Mesendoderm (in vitro differentiated cells): Measurements from ENCODE around the gene LOXHD1.
A peak's percentile ranks its signal among the peaks of the same experiment; 100 is the strongest.

Experiments
- DNase-seq: peaks from one replicate; pipeline ENCODE4 v3.0.0; 2013
- H2AK5ac ChIP-seq: 2 replicates; pipeline ENCODE4 v1.6.1; 2013; ENCODE audit warnings: low read length, inconsistent platforms
- H2BK120ac ChIP-seq: 2 replicates; pipeline ENCODE4 v1.6.1; 2013; ENCODE audit warnings: low read depth, mild to moderate bottlenecking, low read length, moderate library complexity, mixed read lengths
- H2BK15ac ChIP-seq: replicated peaks from 2 replicates; pipeline ENCODE4 v1.6.1; 2013; ENCODE audit warnings: low read depth, mild to moderate bottlenecking, moderate library complexity
- H2BK5ac ChIP-seq: 2 replicates; pipeline ENCODE4 v1.6.1; 2013; ENCODE audit warnings: low read length, inconsistent platforms
- H3K18ac ChIP-seq: 2 replicates; pipeline ENCODE4 v1.6.1; 2013; ENCODE audit warnings: mild to moderate bottlenecking, low read length, mixed read lengths
- H3K23ac ChIP-seq: one replicate; pipeline ENCODE4 v1.6.1; 2013; ENCODE audit warnings: low read length
- H3K27ac ChIP-seq: 2 replicates; pipeline ENCODE4 v1.5.1; 2013; ENCODE audit warnings: low read depth, mild to moderate bottlenecking, inconsistent platforms, low read length, moderate library complexity
- H3K27me3 ChIP-seq: 2 replicates; pipeline ENCODE4 v1.6.1; 2013; ENCODE audit warnings: low read length, control low read depth, mild to moderate bottlenecking, inconsistent platforms; ENCODE audit not compliant: insufficient read depth, poor library complexity
- H3K36me3 ChIP-seq: 2 replicates; pipeline ENCODE4 v1.6.1; 2013; ENCODE audit warnings: low read length, inconsistent platforms; ENCODE audit not compliant: control insufficient read depth, insufficient read depth
- H3K4ac ChIP-seq: one replicate; pipeline ENCODE4 v1.6.1; 2013; ENCODE audit warnings: low read depth, mild to moderate bottlenecking, low read length, moderate library complexity
- H3K4me1 ChIP-seq: 2 replicates; pipeline ENCODE4 v1.6.1; 2013; ENCODE audit warnings: low read depth, low read length, inconsistent platforms; ENCODE audit not compliant: control insufficient read depth
- H3K4me2 ChIP-seq: 2 replicates; pipeline ENCODE4 v1.6.1; 2013; ENCODE audit warnings: low read length
- H3K4me3 ChIP-seq: 2 replicates; pipeline ENCODE4 v1.5.1; 2013; ENCODE audit warnings: mild to moderate bottlenecking, low read length
- H3K56ac ChIP-seq: one replicate; pipeline ENCODE4 v1.6.1; 2013; ENCODE audit warnings: low read length
- H3K79me1 ChIP-seq: 2 replicates; pipeline ENCODE4 v1.6.1; 2013; ENCODE audit warnings: low read length, inconsistent platforms
- H3K79me2 ChIP-seq: 2 replicates; pipeline ENCODE4 v1.6.1; 2013; ENCODE audit warnings: mild to moderate bottlenecking, low read length; ENCODE audit not compliant: control insufficient read depth, insufficient read depth
- H3K9ac ChIP-seq: 2 replicates; pipeline ENCODE4 v1.6.1; 2013; ENCODE audit warnings: low read length, inconsistent platforms
- H4K5ac ChIP-seq: one replicate; pipeline ENCODE4 v1.6.1; 2013; ENCODE audit warnings: low read length
- H4K8ac ChIP-seq: one replicate; pipeline ENCODE4 v1.6.1; 2013; ENCODE audit warnings: low read depth, mild to moderate bottlenecking, control low read depth, low read length, moderate library complexity
- WGBS: extraction: QIAGEN DNeasy Blood & Tissue Kit; methylation state at CpG from one replicate; pipeline ENCODE4 v1.1.7; 2013; ENCODE audit warnings: low lambda C conversion rate, missing lambda C conversion rate; ENCODE audit not compliant: insufficient coverage; ENCODE audit errors: extremely low coverage; 5-methylcytosine and 5-hydroxymethylcytosine counted together

The LOXHD1 gene

DNA sequence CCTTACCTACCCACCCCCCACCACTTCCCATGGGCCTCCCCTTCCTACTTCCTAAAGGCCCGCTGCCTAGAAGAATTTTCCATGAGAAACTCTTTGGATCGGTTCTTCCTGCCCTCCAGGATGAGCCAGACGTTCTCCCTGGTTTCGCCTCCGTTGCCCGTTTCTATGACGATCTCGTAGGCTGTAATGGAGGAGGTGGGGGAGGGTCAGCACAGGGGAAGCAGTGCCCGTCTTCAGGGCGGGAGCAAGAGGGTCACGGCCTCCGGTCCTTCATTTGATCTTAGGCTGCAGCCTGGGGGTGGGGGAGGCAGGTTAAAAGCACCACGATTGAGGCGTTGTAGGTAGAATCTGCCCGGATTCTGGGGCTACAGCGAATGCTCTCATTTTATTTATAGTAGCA, 172.0 kb downstream of the LOXHD1 start:
- H3K18ac ChIP-seq = no peak overlapping the region
- H3K79me2 ChIP-seq = no peaks in the 10 kb centered on the region
- no peak overlapping the region for H3K4me2 ChIP-seq
- H3K27ac ChIP-seq = no peak overlapping the region
- peak; percentile 57 for DNase-seq
- H2AK5ac ChIP-seq = no peak overlapping the region
- no peak overlapping the region for H2BK15ac ChIP-seq
- no peak overlapping the region for H3K4ac ChIP-seq
- no peak overlapping the region for H2BK120ac ChIP-seq
- H3K9ac ChIP-seq = no peak overlapping the region
- no peaks in the 10 kb centered on the region for H3K36me3 ChIP-seq
- no peak overlapping the region for H4K5ac ChIP-seq
- H3K56ac ChIP-seq = peak overlapping the region; percentile 47
- H3K79me1 ChIP-seq = no peaks in the 10 kb centered on the region
- H2BK5ac ChIP-seq = no peak overlapping the region
- no peak overlapping the region for H3K23ac ChIP-seq
- H3K4me3 ChIP-seq = no peak overlapping the region
- no peak overlapping the region for H4K8ac ChIP-seq
- H3K4me1 ChIP-seq = peaks cover 6% of the 10 kb centered on the region
- WGBS = no CpG with 5 or more reads among the region's 16 CpGs
- H3K27me3 ChIP-seq = no peaks in the 10 kb centered on the region

DNA sequence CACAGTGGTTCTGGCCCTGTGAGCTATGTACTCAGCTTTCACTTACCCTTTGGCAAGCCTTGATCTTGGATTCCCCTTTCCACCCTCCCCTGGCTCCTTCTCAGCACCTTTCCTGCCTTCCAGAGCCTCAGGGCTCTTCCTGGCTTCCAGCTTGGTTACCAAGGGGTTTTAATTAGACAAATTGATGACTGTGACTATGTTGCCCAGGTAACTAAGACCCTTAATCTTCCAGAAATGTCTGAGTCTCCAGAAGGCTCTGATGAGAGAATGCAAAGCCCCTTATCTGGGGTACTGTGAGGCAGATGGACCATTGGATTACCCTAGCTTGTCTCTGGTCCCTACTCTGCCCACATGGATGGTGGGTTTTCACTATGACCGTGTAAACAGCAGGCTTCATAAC, 174.2 kb downstream of the LOXHD1 start:
- Histone ChIP-seq H3K23ac (no peak overlapping the region), H2BK120ac (no peak overlapping the region), H3K4ac (no peak overlapping the region), H3K79me1 (no peaks in the 10 kb centered on the region), H2BK15ac (no peak overlapping the region), H3K56ac (no peak overlapping the region), H3K18ac (no peak overlapping the region), H3K4me3 (no peak overlapping the region), H3K27me3 (no peaks in the 10 kb centered on the region), H3K36me3 (no peaks in the 10 kb centered on the region), H2BK5ac (no peak overlapping the region), H2AK5ac (no peak overlapping the region), H3K27ac (no peak overlapping the region), H3K4me1 (peaks cover 6% of the 10 kb centered on the region), H4K5ac (no peak overlapping the region), H3K9ac (no peak overlapping the region), H3K4me2 (no peak overlapping the region), H4K8ac (no peak overlapping the region), H3K79me2 (no peaks in the 10 kb centered on the region)
- no CpG with 5 or more reads among the region's 1 CpG for WGBS
- peak; percentile 39 for DNase-seq

DNA sequence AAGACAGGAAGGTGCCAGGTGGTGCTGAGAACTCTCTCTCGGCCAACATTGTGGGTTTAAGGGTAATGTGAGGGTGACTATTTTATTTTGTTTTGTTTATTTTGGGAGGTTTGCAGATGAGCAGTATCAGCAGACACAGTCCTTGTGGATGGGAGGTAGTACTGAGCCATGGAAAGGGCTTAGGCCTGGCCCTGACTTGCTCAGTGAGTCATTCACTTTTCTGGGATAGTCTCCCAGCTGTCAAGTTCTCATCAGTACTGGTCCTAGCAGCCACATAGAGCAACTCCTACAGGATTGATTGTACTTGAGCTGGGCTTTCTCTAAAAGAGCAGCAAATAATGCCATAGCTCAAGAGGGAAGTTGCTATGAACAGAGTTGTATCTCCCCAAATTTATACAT, 175.2 kb downstream of the LOXHD1 start:
- no peak overlapping the region for H3K56ac ChIP-seq
- no peak overlapping the region for H2BK120ac ChIP-seq
- H3K36me3 ChIP-seq = no peaks in the 10 kb centered on the region
- no peak overlapping the region for H3K27ac ChIP-seq
- no peak overlapping the region for H2BK5ac ChIP-seq
- no peak overlapping the region for H3K4me2 ChIP-seq
- no peak overlapping the region for H2AK5ac ChIP-seq
- peaks cover 6% of the 10 kb centered on the region for H3K4me1 ChIP-seq
- no peak overlapping the region for H3K23ac ChIP-seq
- no peak overlapping the region for H2BK15ac ChIP-seq
- no peak overlapping the region for H3K18ac ChIP-seq
- H3K4ac ChIP-seq = no peak overlapping the region
- H3K79me2 ChIP-seq = no peaks in the 10 kb centered on the region
- H3K9ac ChIP-seq = no peak overlapping the region
- H4K5ac ChIP-seq = no peak overlapping the region
- H4K8ac ChIP-seq = no peak overlapping the region
- no peak for DNase-seq
- H3K27me3 ChIP-seq = no peaks in the 10 kb centered on the region
- no CpG with 5 or more reads among the region's 1 CpG for WGBS
- H3K4me3 ChIP-seq = no peak overlapping the region
- no peaks in the 10 kb centered on the region for H3K79me1 ChIP-seq

DNA sequence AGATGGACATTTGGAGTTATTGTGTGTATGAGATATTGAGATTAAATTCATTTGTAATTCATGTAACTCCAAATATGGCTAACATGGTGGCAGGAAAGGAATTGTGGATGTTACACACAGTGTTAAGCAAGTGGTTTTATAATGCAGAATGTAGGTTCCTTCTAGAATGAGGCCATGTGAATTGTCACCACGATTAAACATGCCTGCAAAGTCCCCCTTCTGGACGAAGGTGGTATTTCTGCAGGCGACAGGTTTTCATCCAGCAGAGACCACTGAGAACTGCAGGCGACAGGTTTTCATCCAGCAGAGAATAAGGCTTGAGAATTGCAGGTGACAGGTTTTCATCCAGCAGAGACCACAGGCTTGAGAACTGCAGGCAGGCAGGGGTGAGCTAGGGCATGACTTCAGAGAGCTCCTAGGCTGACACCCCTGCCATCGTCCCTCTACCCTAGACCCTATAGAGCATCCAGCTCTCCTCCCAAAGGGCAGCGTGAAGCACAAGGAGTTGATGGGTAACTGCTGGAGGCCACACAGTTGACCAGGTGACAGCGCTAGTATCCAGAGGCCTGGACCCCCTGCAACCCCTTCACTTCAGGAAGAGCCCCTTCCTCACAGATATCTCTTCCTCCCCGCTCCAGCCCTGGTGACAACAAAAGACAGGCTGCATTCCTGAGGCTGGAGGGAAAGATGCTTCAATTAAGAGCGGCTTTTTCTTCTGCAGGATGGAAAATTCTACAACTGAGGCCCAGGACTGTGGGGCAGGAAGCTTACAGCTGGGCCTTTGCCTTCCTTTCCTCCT, 175.8 kb downstream of the LOXHD1 start:
- no peak overlapping the region for H4K5ac ChIP-seq
- H3K23ac ChIP-seq = no peak overlapping the region
- no peaks in the 10 kb centered on the region for H3K79me1 ChIP-seq
- no peak overlapping the region for H2BK15ac ChIP-seq
- no peaks in the 10 kb centered on the region for H3K79me2 ChIP-seq
- peak; percentile 79 for DNase-seq
- H3K4ac ChIP-seq = no peak overlapping the region
- H3K56ac ChIP-seq = no peak overlapping the region
- H3K4me3 ChIP-seq = no peak overlapping the region
- H2BK5ac ChIP-seq = no peak overlapping the region
- H3K36me3 ChIP-seq = no peaks in the 10 kb centered on the region
- no peak overlapping the region for H3K4me2 ChIP-seq
- H4K8ac ChIP-seq = no peak overlapping the region
- no peak overlapping the region for H3K9ac ChIP-seq
- H2BK120ac ChIP-seq = no peak overlapping the region
- H3K27me3 ChIP-seq = no peaks in the 10 kb centered on the region
- H2AK5ac ChIP-seq = no peak overlapping the region
- H3K27ac ChIP-seq = no peak overlapping the region
- no CpG with 5 or more reads among the region's 9 CpGs for WGBS
- H3K4me1 ChIP-seq = peaks cover 6% of the 10 kb centered on the region
- no peak overlapping the region for H3K18ac ChIP-seq

DNA sequence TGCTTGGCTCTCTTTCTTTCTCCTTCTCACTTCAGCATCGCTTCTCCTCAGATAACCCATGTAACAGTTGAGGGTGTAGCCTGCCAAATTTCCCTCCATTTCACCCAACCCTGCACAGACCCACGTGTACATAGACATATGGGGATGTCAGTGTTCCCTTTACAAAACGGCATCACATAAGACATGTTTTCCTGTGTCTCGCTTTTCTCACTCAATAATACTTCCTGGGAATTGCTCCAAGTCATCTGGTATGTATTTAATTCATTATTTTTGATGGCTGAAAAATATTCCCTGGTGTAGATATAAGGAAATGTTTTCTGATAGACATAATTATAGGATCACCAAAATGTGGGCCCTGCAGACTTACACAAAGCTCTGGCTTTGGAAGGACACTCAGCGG, 176.8 kb downstream of the LOXHD1 start:
- no peak overlapping the region for H3K18ac ChIP-seq
- H2BK15ac ChIP-seq = no peak overlapping the region
- H2BK120ac ChIP-seq = no peak overlapping the region
- H4K5ac ChIP-seq = no peak overlapping the region
- no peaks in the 10 kb centered on the region for H3K79me2 ChIP-seq
- H3K27me3 ChIP-seq = no peaks in the 10 kb centered on the region
- H3K4me3 ChIP-seq = no peak overlapping the region
- H4K8ac ChIP-seq = no peak overlapping the region
- no peaks in the 10 kb centered on the region for H3K36me3 ChIP-seq
- H3K79me1 ChIP-seq = no peaks in the 10 kb centered on the region
- DNase-seq = no peak
- H3K56ac ChIP-seq = no peak overlapping the region
- H3K4ac ChIP-seq = no peak overlapping the region
- H3K4me2 ChIP-seq = no peak overlapping the region
- H3K4me1 ChIP-seq = peaks cover 3% of the 10 kb centered on the region
- H2BK5ac ChIP-seq = no peak overlapping the region
- no peak overlapping the region for H2AK5ac ChIP-seq
- H3K23ac ChIP-seq = no peak overlapping the region
- WGBS = no CpG with 5 or more reads among the region's 5 CpGs
- H3K27ac ChIP-seq = no peak overlapping the region
- H3K9ac ChIP-seq = no peak overlapping the region

DNA sequence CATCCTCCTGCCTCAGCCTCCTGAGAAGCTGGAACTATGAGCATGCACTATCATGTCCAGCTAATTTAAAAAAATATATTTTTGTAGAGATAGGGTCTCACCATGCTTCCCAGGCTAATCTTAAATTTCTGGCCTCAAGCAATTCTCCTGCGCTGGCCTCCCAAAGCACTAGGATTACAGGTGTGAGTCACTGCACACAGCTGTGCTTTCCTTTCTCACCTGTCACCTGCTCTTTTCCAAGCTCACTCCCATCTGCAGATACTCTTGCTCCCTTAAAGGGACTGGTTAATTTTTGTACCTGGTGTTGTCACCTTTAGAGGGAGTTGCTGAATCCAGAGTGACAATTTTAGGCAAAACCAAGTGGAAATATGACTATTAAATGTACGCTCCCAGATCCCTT, 178.2 kb downstream of the LOXHD1 start:
- H3K4ac ChIP-seq = no peak overlapping the region
- no peak overlapping the region for H3K18ac ChIP-seq
- H2BK5ac ChIP-seq = no peak overlapping the region
- H3K27me3 ChIP-seq = no peaks in the 10 kb centered on the region
- no peak overlapping the region for H3K27ac ChIP-seq
- no peaks in the 10 kb centered on the region for H3K36me3 ChIP-seq
- no peak overlapping the region for H4K5ac ChIP-seq
- no peaks in the 10 kb centered on the region for H3K79me1 ChIP-seq
- no CpG with 5 or more reads among the region's 2 CpGs for WGBS
- no peak overlapping the region for H2BK120ac ChIP-seq
- H3K56ac ChIP-seq = no peak overlapping the region
- H2BK15ac ChIP-seq = no peak overlapping the region
- no peak overlapping the region for H3K9ac ChIP-seq
- H3K79me2 ChIP-seq = no peaks in the 10 kb centered on the region
- no peaks in the 10 kb centered on the region for H3K4me1 ChIP-seq
- no peak overlapping the region for H3K23ac ChIP-seq
- H2AK5ac ChIP-seq = no peak overlapping the region
- DNase-seq = no peak
- no peak overlapping the region for H3K4me2 ChIP-seq
- no peak overlapping the region for H3K4me3 ChIP-seq
- H4K8ac ChIP-seq = no peak overlapping the region
